BE2C (cell line): ENCODE results near the gene STX10.

Experiments
- DNase-seq: peaks from one replicate; pipeline ENCODE4 v3.0.0-alpha.2; 2020
- H3K27me3 ChIP-seq: fragments of 250-450 bp; sonication (Bioruptor Pico); 2 replicates; pipeline ENCODE4 v1.5.1; 2020; ENCODE audit warnings: mild to moderate bottlenecking
- H3K36me3 ChIP-seq: fragments of 250-450 bp; sonication (Bioruptor Pico); 2 replicates; pipeline ENCODE4 v1.5.1; 2020; ENCODE audit warnings: mild to moderate bottlenecking
- H3K4me1 ChIP-seq: fragments of 250-450 bp; sonication (Bioruptor Pico); 2 replicates; pipeline ENCODE4 v1.5.1; 2020
- H3K4me3 ChIP-seq: 2 replicates; pipeline ENCODE4 v1.5.1; 2011; ENCODE audit warnings: low read depth, low read length
- H3K9me3 ChIP-seq: fragments of 250-450 bp; sonication (Bioruptor Pico); 2 replicates; pipeline ENCODE4 v1.5.1; 2020
- CTCF ChIP-seq: IDR thresholded peaks from 2 replicates; pipeline ENCODE4 v1.5.1; 2012; ENCODE audit warnings: mild to moderate bottlenecking, low read depth, low read length

STX10 gene

DNA sequence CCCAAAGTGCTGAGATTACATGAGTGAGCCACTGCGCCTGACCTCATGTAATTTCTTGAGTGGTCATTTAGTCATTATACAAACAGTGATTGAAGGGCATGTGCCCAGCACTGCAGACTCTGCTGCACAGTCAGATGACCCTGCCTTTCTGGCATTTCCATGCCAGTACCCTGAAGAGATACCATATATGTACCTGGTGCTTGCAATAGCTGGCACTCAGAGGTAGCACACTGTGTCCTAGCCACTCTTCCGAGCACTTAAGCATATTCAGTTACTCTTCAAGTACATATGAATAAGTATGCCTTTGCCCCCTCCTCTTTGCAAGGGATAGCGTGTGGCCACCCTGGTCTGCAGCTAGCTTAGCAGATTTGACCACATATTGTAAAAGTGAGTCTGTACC, 15.5 kb downstream of the STX10 start:
- no peak for TF ChIP-seq CTCF
- Histone ChIP-seq H3K9me3 (no peaks in the 10 kb centered on the region; the same call in 1 of the 2 replicates), H3K4me3 (no peak overlapping the region), H3K27me3 (no peaks in the 10 kb centered on the region), H3K36me3 (peaks cover 55% of the 10 kb centered on the region), H3K4me1 (no peaks in the 10 kb centered on the region)
- no peak for DNase-seq

DNA sequence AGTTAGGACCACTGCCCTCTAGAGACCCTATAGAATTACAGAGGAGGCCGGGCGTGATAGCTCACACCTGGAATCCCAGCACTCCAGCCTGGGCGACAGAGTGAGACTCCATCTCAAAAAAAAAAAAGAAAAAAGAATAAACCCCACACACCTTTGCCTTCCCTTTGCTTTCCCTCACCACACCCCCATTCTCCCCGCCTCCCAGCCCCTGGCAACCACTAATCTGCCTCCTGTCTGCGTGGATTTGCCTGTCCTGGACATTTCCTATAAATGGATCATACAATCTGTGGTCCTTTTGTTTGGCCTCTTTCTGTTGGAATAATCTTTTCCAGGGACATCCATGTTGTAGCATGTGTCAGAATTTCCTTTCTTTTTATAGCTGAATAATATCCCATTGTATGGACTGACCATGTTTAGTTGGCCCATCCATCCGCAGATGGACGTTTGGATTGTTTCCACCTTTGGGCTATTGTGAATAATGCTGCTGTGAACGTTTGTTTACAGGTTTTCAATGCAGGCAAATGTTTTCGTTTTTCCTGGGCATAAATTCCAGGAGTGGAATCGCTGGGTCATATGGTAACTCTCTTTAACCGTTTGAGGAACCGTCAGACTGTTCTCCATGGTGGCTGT, 16.8 kb downstream of the STX10 start:
- Histone ChIP-seq H3K36me3 (peaks cover 49% of the 10 kb centered on the region), H3K4me1 (no peaks in the 10 kb centered on the region), H3K9me3 (no peaks in the 10 kb centered on the region; the same call in 1 of the 2 replicates), H3K4me3 (no peak overlapping the region), H3K27me3 (no peaks in the 10 kb centered on the region)
- TF ChIP-seq CTCF: no peak
- DNase-seq: no peak

DNA sequence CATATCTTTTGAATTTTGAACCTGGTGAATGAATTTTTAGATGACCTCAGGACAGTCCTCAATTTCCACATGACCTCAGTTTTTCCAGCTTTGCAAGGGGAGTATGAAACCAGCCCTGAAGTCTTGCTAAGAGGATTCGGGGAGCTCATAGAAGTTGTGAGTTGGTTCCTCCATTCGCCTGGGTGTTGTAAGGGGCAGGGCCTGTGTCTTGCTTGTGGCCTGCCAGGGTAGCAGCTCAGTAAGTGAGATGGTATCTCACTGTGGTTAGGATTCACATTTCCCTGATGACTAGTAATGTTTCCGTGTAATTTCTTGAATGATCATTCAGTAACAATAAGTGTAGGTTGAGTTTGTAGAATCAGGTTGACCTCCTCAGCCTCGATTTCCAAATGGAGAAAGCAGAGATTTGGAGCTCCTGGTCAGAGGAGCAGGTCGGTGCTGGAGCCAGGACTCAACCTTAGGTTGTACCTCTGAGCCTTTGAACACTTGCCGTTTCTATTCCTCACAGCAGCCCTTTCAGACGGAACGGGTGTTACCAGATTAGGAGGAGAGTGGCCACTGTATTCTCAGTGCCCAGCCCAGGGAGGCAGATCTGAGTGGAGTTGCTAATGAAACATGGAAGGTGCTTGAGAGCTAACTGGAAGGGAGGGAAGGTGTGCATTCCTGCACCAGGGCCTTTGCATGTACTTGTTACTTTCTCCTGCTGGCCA, 17.5 kb downstream of the STX10 start:
- peaks cover 41% of the 10 kb centered on the region for H3K36me3 ChIP-seq
- H3K4me1 ChIP-seq: no peaks in the 10 kb centered on the region
- H3K27me3 ChIP-seq: no peaks in the 10 kb centered on the region
- no peaks in the 10 kb centered on the region for H3K9me3 ChIP-seq
- TF ChIP-seq CTCF: no peak
- no peak for DNase-seq
- no peak overlapping the region for H3K4me3 ChIP-seq

DNA sequence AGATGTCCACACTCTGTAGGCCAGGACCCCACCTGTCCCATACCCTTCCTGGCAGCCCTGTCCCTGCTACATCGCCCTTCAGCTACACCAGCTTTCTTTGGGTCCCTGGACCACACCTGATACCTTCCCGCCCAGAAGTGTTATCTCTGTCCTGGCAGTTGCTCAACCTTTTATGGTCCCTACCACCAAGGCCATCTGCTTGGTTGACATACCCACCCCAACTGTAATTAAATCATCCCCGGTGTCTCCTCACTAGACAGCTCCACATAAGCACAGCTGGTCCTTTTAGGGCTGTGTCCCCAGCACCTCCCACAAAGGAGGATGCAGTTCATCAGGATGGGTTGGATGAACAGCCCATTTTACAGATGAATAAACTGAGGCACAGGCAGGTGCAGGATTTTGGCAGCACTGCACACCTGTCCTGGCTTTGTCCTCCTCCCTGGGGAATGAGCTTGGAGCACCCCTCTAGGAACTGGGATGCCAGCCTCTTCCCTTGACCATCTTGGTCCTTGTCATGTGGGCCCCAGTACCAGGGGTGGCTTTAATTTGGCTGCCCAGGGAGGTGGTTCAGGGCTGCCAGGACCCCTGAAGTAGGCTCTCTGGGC, 19.2 kb downstream of the STX10 start:
- peaks cover 31% of the 10 kb centered on the region for H3K36me3 ChIP-seq
- DNase-seq: no peak
- no peak for TF ChIP-seq CTCF

GRCh38 chr19:13129384-13129783, 20.8 kb downstream of the STX10 start:
- no peak for DNase-seq
- Histone ChIP-seq H3K27me3 (no peaks in the 10 kb centered on the region), H3K4me1 (no peaks in the 10 kb centered on the region), H3K36me3 (peaks cover 20% of the 10 kb centered on the region), H3K9me3 (no peaks in the 10 kb centered on the region), H3K4me3 (no peak overlapping the region)
- no peak for TF ChIP-seq CTCF

More for the DNA sequence above, 19.2 kb downstream of the STX10 start:
- no peaks in the 10 kb centered on the region for H3K27me3 ChIP-seq
- H3K4me3 ChIP-seq: no peak overlapping the region
- H3K9me3 ChIP-seq: no peaks in the 10 kb centered on the region
- no peaks in the 10 kb centered on the region for H3K4me1 ChIP-seq

DNA sequence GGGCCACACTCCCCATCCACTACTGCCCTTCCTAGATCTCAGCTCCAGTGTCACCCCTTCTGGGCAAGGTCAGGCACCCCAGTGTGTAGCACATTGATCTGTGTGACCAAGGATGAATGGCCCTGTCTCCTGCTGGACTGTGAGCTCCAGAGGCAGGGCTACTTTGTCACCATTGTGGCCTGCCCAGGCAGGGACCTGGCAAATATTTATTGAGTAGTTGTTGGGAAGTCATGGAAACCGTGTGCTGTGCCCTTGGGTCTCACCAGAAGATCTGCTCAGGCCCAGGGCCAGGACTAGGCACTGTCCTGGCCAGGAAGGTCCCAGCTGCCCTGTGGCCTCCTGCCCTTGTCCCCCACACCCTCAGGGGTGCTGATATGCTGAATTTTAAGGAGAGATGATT, 21.6 kb downstream of the STX10 start:
- TF ChIP-seq CTCF: no peak
- H3K4me1 ChIP-seq: no peaks in the 10 kb centered on the region
- no peaks in the 10 kb centered on the region for H3K9me3 ChIP-seq
- H3K27me3 ChIP-seq: no peaks in the 10 kb centered on the region
- H3K36me3 ChIP-seq: peaks cover 21% of the 10 kb centered on the region
- DNase-seq: no peak
- H3K4me3 ChIP-seq: no peak overlapping the region
